Placental epithelial cell (primary cell): Measurements from ENCODE around the gene ZNF30. TPM values are rescaled to one million over a fixed set of nuclear protein-coding genes. Genes with fewer than 3 reads are reported as not detected.

Source experiments
- total RNA-seq: library from RNA; depleted of rRNA; stranded (reverse); fragments of >200 nt; gene quantifications from 2 replicates; pipeline ENCODE4 v1.2.3, GENCODE V29; 2012

The ZNF30 gene
- 1.6 and 2.4 TPM in 2 replicates for total RNA-seq

DNA sequence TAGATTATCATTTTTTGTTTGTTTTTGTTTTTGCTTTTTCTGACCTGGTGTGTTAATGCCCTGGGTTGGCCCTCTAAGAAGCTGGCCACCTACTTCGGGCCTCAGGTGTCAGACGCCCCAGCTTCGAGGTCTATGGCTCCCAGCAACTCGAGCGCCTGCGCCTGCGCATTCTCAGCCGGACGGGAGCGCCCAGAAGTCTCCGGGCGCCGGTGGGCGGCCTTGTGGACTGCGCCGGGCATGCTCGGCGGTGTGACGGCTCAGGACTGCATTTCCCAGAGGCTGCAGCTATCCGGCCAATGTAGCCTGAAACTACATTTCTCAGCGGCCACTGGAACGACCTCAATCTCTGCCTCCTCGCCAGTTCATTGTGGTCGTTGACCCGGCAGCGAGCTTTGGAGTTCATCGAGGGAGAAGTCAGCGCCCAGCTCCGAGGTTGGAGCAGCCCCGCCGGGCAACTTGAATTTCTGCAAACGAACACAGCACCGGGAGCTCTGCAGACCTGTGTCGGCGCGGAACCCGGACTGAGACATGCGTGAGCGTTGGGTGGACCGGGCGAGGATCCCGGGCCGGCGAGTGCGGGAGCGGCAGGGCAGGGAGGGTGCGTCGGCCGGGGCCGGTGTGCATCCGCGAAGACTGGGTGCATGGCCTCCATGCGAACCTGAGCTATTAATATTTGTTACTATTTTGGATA lies at the start of gene ZNF30:
TSS of gene ZNF30 (plus strand) at position 219 of the 691 bp plus-strand sequence. CDS start 3,045 bp downstream, outside the sequence.

DNA sequence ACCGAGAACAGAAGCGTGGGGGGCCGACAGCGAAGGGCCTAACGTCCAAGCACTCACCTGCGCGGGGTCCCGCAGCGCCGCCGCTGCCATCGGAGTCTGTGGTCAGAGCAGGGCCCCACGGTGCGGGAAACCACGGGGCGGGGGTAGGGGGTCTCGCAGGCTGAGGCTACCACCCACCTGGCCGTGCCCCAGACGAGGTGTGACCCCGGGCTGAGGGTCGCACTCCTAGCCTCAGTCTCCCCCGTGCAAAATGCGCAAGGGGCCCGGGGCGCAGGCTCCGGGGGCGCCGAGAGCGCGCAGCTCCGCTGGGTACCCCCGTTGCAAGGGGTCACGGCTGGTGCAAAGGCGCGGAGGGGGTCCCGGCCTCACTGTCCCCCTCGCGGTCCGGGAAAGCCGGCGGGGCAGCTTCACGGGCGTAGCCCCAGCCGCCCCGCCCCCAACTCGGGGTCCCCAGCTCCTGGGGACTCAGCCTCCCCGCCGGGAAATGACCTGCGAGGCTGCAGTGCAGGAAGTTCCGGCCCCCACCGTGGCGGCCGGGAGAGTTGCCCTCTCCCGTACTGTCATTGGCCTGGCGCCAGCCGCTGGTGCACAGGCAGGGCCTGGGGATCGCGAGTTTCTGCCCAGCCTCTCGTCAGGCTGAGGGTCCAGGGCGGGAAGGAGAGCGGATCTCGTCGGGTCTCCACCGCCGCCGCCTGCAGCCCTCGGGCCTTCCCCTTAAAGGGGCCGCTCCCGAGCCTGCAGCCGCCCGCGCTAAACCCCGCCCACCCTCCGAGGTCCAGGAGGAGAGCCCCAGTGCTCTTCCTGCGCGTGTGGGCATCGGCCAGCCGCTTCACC lies 37.1 kb downstream of the ZNF30 start, which contains the start of gene ZNF792:
TSS of gene ZNF792 (minus strand) at position 657 of the 834 bp plus-strand sequence. CDS start at position 90, 567 bp downstream.

Other genes starting within 250 kb of the ZNF30 start
- 0.22 and 0.79 TPM in 2 replicates for gene SCGB2B2, start 249.7 kb upstream of the ZNF30 start, total RNA-seq
- gene ZNF302, start 249.2 kb upstream of the ZNF30 start, total RNA-seq: 11.5 and 21.2 TPM in 2 replicates
- gene ZNF181, start 192.7 kb upstream of the ZNF30 start, total RNA-seq: 8.9 and 14.9 TPM in 2 replicates
- 8.4 and 11.4 TPM in 2 replicates for gene ZNF599, start 153.7 kb upstream of the ZNF30 start, total RNA-seq
- 7.4 and 8.6 TPM in 2 replicates for gene ZNF792, start 37.3 kb downstream of the ZNF30 start, total RNA-seq
- gene GRAMD1A, start 73.4 kb downstream of the ZNF30 start, total RNA-seq: 29.7 and 36.9 TPM in 2 replicates
- gene SCN1B, start 103.6 kb downstream of the ZNF30 start, total RNA-seq: 0.22 and 0.79 TPM in 2 replicates
- gene HPN, start 114.8 kb downstream of the ZNF30 start, total RNA-seq: 0.22 and 0.79 TPM in 2 replicates
- gene FXYD3, start 188.9 kb downstream of the ZNF30 start, total RNA-seq: 0.39 TPM in 1 of 2 replicates, not detected in the other
- gene LGI4, start 208.2 kb downstream of the ZNF30 start, total RNA-seq: 0.22 and 1.2 TPM in 2 replicates
- not detected in 2 replicates for gene FXYD1, start 211.9 kb downstream of the ZNF30 start, total RNA-seq
- not detected in 2 replicates for gene FXYD7, start 216.4 kb downstream of the ZNF30 start, total RNA-seq
- gene FXYD5, start 227.8 kb downstream of the ZNF30 start, total RNA-seq: 93.8 and 133 TPM in 2 replicates